GM18867 (cell line): ENCODE results near the gene PFKFB1.
A peak's percentile ranks its signal among the peaks of the same experiment; 100 is the strongest.

Experiments
- ATAC-seq: cut with Tn5 transposase; IDR thresholded peaks from one replicate; pipeline ENCODE4 v1.9.1; 2021; ENCODE audit warnings: mild to moderate bottlenecking, moderate library complexity; ENCODE audit not compliant: unreplicated experiment

PFKFB1 gene

GRCh38 chrX:54994099-54994498 lies at the start of gene PFKFB1:
Gene PFKFB1 (minus strand): TSS chrX:54994188. CDS start chrX:54994007, 181 bp downstream.
- no peak for ATAC-seq

- ATAC-seq, result no peak
Observed at GRCh38 chrX:55041514-55041913, 47.5 kb upstream of the PFKFB1 start.

GRCh38 chrX:55039471-55039870 lies 45.5 kb upstream of the PFKFB1 start:
- no peak for ATAC-seq

- ATAC-seq, result no peak
Observed at GRCh38 chrX:55033429-55033828, 39.4 kb upstream of the PFKFB1 start.

GRCh38 chrX:55030271-55031205 lies 36.5 kb upstream of the PFKFB1 start, which contains the start of gene ALAS2:
Gene ALAS2 (minus strand): TSS chrX:55030977. CDS start chrX:55026000, 4,977 bp downstream.
- no peak for ATAC-seq

- no peak for ATAC-seq
Observed at GRCh38 chrX:55029291-55029690, 35.3 kb upstream of the PFKFB1 start.

- no peak for ATAC-seq
Observed at GRCh38 chrX:55028611-55029010, 34.6 kb upstream of the PFKFB1 start.

GRCh38 chrX:55028040-55028439 lies 34.1 kb upstream of the PFKFB1 start:
- no peak for ATAC-seq

- ATAC-seq, result no peak
Observed at GRCh38 chrX:55026840-55027239, 32.9 kb upstream of the PFKFB1 start.

GRCh38 chrX:55026143-55026542 lies 32.2 kb upstream of the PFKFB1 start:
- no peak for ATAC-seq

- no peak for ATAC-seq
Observed at GRCh38 chrX:55014897-55015299, 20.9 kb upstream of the PFKFB1 start.

GRCh38 chrX:55011294-55011693 lies 17.3 kb upstream of the PFKFB1 start:
- ATAC-seq, result no peak

GRCh38 chrX:55008571-55009358 lies 14.8 kb upstream of the PFKFB1 start:
- ATAC-seq, result no peak

GRCh38 chrX:55007656-55008055 lies 13.7 kb upstream of the PFKFB1 start:
- ATAC-seq, result no peak

- ATAC-seq, result no peak
Observed at GRCh38 chrX:55006827-55007621, 13.0 kb upstream of the PFKFB1 start.

GRCh38 chrX:55005256-55005655 lies 11.3 kb upstream of the PFKFB1 start:
- no peak for ATAC-seq

GRCh38 chrX:55004231-55004630 lies 10.2 kb upstream of the PFKFB1 start:
- no peak for ATAC-seq

GRCh38 chrX:54999717-55000598 lies 6.0 kb upstream of the PFKFB1 start, which contains the start of gene APEX2:
Gene APEX2 (plus strand): TSS chrX:55000363. CDS start chrX:55000423, 60 bp downstream.
- peak; percentile 96 for ATAC-seq

GRCh38 chrX:54995621-54996020 lies 1.6 kb upstream of the PFKFB1 start:
- ATAC-seq, result no peak
